ENCODE data around the gene BSND.

BSND gene

GRCh38 chr1:54986025-54986424, 12.7 kb upstream of the BSND start:
- Histone ChIP-seq H2AFZ (ENCODE audit: low read depth, low read length) (no peak overlapping the region), H3K27ac (ENCODE audit: low read length) (no peak overlapping the region), H3K9ac (ENCODE audit: low read length) (no peak overlapping the region), H3K4me3 (ENCODE audit: low read length) (no peak overlapping the region), H3K36me3 (replicated peaks; ENCODE audit: low read depth, low read length) (no peaks in the 10 kb centered on the region), H3K79me2 (ENCODE audit: low read length) (no peaks in the 10 kb centered on the region), H3K9me3 (ENCODE audit: insufficient read depth, low read length) (no peaks in the 10 kb centered on the region), H3K27me3 (ENCODE audit: low read depth, low read length) (peaks cover 7% of the 10 kb centered on the region; the same call in 1 of the 2 replicates), H4K20me1 (ENCODE audit: insufficient read depth, low read length) (no peaks in the 10 kb centered on the region), H3K4me1 (ENCODE audit: low read length) (no peaks in the 10 kb centered on the region), H3K4me2 (ENCODE audit: low read length) (no peak overlapping the region)
- TF ChIP-seq EZH2phosphoT487 (IDR thresholded peaks at IDR 0.05; ENCODE audit: low read depth) (no peak), CTCF (IDR thresholded peaks at IDR 0.05; ENCODE audit: low read depth, low read length) (no peak)

GRCh38 chr1:54986533-54986932, 12.2 kb upstream of the BSND start:
- no peak overlapping the region for H3K27ac ChIP-seq (ENCODE audit: low read length)
- no peaks in the 10 kb centered on the region for H3K36me3 ChIP-seq (replicated peaks; ENCODE audit: low read depth, low read length)
- H3K79me2 ChIP-seq (ENCODE audit: low read length) = no peaks in the 10 kb centered on the region
- no peak overlapping the region for H3K4me2 ChIP-seq (ENCODE audit: low read length)
- TF ChIP-seq CTCF (IDR thresholded peaks at IDR 0.05; ENCODE audit: low read depth, low read length) (no peak), EZH2phosphoT487 (IDR thresholded peaks at IDR 0.05; ENCODE audit: low read depth) (no peak)
- no peak overlapping the region for H3K9ac ChIP-seq (ENCODE audit: low read length)
- no peak overlapping the region for H2AFZ ChIP-seq (ENCODE audit: low read depth, low read length)
- H3K4me3 ChIP-seq (ENCODE audit: low read length) = no peak overlapping the region
- no peaks in the 10 kb centered on the region for H3K9me3 ChIP-seq (ENCODE audit: insufficient read depth, low read length)
- peaks cover 7% of the 10 kb centered on the region; the same call in 1 of the 2 replicates for H3K27me3 ChIP-seq (ENCODE audit: low read depth, low read length)
- no peaks in the 10 kb centered on the region for H4K20me1 ChIP-seq (ENCODE audit: insufficient read depth, low read length)
- no peaks in the 10 kb centered on the region for H3K4me1 ChIP-seq (ENCODE audit: low read length)

- H2AFZ ChIP-seq (ENCODE audit: low read depth, low read length) = no peak overlapping the region
- no peaks in the 10 kb centered on the region for H3K4me1 ChIP-seq (ENCODE audit: low read length)
- H3K4me2 ChIP-seq (ENCODE audit: low read length) = no peak overlapping the region
- H3K79me2 ChIP-seq (ENCODE audit: low read length) = no peaks in the 10 kb centered on the region
- peaks cover 7% of the 10 kb centered on the region; the same call in 1 of the 2 replicates for H3K27me3 ChIP-seq (ENCODE audit: low read depth, low read length)
- no peak for TF ChIP-seq CTCF (IDR thresholded peaks at IDR 0.05; ENCODE audit: low read depth, low read length)
- TF ChIP-seq EZH2phosphoT487 (IDR thresholded peaks at IDR 0.05; ENCODE audit: low read depth) = no peak
- H3K9ac ChIP-seq (ENCODE audit: low read length) = no peak overlapping the region
- no peak overlapping the region for H3K27ac ChIP-seq (ENCODE audit: low read length)
- no peaks in the 10 kb centered on the region for H3K9me3 ChIP-seq (ENCODE audit: insufficient read depth, low read length)
- H4K20me1 ChIP-seq (ENCODE audit: insufficient read depth, low read length) = no peaks in the 10 kb centered on the region
- no peaks in the 10 kb centered on the region for H3K36me3 ChIP-seq (replicated peaks; ENCODE audit: low read depth, low read length)
- no peak overlapping the region for H3K4me3 ChIP-seq (ENCODE audit: low read length)
Observed at GRCh38 chr1:54987427-54987826, 11.3 kb upstream of the BSND start.

- Histone ChIP-seq H3K4me2 (ENCODE audit: low read length) (no peak overlapping the region), H3K27me3 (ENCODE audit: low read depth, low read length) (peaks cover 7% of the 10 kb centered on the region; the same call in 1 of the 2 replicates), H3K4me1 (ENCODE audit: low read length) (no peaks in the 10 kb centered on the region), H3K9ac (ENCODE audit: low read length) (no peak overlapping the region), H3K27ac (ENCODE audit: low read length) (no peak overlapping the region), H3K9me3 (ENCODE audit: insufficient read depth, low read length) (no peaks in the 10 kb centered on the region), H4K20me1 (ENCODE audit: insufficient read depth, low read length) (no peaks in the 10 kb centered on the region), H3K4me3 (ENCODE audit: low read length) (no peak overlapping the region), H2AFZ (ENCODE audit: low read depth, low read length) (no peak overlapping the region), H3K36me3 (replicated peaks; ENCODE audit: low read depth, low read length) (no peaks in the 10 kb centered on the region), H3K79me2 (ENCODE audit: low read length) (no peaks in the 10 kb centered on the region)
- TF ChIP-seq CTCF (IDR thresholded peaks at IDR 0.05; ENCODE audit: low read depth, low read length) (no peak), EZH2phosphoT487 (IDR thresholded peaks at IDR 0.05; ENCODE audit: low read depth) (no peak)
Observed at GRCh38 chr1:54987919-54988705, 10.6 kb upstream of the BSND start.
